ENCODE data around the gene ANKFN1. TPM values are rescaled to one million over a fixed set of nuclear protein-coding genes. Genes with fewer than 3 reads are reported as not detected.
"Not testable (repeated sequence)": the region's sequence is repeated elsewhere in the genome, so short reads cannot be mapped to it uniquely, and the experiment has no call there.

Gene ANKFN1
- total RNA-seq, 1 experiment from 2014 or later: 0.94 TPM

DNA sequence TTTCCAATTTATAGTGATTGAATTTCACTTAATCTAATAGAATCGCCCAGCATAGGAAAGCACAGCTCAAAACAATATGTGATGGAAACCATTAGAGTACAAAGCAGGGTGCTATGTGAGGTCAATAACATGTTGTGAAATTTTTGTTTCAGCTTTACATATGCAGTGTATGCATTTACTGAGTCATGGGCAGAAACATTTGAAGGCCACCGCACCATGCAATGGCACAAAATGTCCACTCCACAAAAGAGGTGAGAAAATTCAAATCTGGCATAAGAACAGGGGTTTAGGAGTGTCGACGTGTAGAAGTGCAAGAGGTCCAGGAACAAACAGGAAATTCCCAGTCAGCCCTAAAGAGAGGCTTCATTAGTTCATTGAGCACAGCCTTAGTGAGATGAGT is 131.2 kb downstream of the ANKFN1 start:
- no peak for DNase-seq (ENCODE audit: extremely low read depth, low read depth)

DNA sequence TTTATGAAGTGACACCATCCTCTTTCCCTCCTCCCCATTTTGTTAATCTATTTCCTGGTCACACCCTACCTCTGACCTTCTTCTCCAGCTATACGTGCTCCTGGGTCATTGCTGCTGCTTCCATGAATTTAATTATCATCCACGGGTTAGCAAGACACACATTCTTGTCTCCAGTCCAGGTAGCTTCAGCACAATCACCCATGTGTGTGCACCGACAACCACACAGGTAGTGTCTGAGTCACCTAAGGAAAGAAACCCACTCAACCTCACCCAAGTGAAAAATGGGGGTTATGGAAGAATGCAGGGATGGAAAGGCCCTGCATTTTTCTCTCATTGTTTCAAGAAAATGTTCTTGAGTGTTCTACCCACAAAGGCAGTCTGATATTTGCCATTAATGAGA is 135.5 kb downstream of the ANKFN1 start:
- DNase-seq (ENCODE audit: extremely low read depth, low read depth): not testable (repeated sequence)

- DNase-seq (ENCODE audit: extremely low read depth, low read depth): no peak
Measured at GRCh38 chr17:56289321-56289720, 136.0 kb downstream of the ANKFN1 start.

GRCh38 chr17:56290101-56290801 is 137.0 kb downstream of the ANKFN1 start:
- no peak for DNase-seq (ENCODE audit: extremely low read depth, low read depth)

- DNase-seq (ENCODE audit: extremely low read depth, low read depth): no peak
Measured at GRCh38 chr17:56290802-56291118, 137.5 kb downstream of the ANKFN1 start.

DNA sequence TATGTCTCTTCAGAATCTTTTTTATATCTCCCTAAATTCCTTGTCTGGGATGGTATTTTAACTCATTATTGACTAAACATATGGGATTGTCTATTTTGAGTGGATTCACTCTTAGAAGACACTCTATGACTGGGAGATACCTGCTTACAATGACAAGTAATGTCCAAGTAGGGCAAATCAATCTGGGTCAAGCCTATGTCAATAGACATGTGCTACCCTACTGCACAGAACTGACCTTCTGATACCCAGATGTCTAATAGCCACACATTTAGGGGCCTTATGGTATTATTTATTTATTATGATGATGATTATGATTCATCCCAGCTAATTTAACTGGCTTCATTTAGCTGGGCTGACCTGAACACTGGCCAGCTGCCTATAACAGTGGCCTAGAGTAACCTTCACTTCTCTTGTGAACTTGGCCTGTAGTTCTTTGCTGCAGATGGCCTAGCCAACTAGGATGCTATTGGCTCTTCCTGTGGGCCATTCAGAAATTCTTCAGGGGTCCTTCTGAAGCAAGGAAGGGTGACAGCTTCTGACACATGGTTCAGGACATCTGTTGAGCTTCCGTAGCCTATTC is 138.0 kb downstream of the ANKFN1 start:
- no peak for DNase-seq (ENCODE audit: extremely low read depth, low read depth)

- no peak for DNase-seq (ENCODE audit: extremely low read depth, low read depth)
Measured at GRCh38 chr17:56292010-56292409, 138.7 kb downstream of the ANKFN1 start.

DNA sequence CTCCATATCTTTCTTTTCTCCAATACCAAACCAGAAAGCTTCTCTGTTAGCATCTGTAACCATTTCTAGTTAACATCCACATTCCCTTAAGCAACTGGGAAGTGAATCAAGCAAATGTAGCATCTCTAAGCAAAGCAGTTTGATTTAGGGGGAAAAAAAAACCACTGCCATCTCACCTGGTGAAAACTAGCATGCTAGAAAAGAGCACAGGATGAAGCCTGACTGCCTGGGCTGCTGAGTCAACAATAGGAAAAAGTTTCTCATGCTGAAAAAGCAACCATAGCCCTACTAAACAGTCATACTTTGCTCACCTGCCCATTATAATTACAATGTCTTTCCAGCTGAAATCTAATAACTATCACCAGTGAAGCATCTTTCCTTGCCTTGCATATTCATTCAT is 139.3 kb downstream of the ANKFN1 start:
- DNase-seq (ENCODE audit: extremely low read depth, low read depth): no peak

GRCh38 chr17:56297184-56297583 is 143.9 kb downstream of the ANKFN1 start:
- DNase-seq (ENCODE audit: extremely low read depth, low read depth): no peak

DNA sequence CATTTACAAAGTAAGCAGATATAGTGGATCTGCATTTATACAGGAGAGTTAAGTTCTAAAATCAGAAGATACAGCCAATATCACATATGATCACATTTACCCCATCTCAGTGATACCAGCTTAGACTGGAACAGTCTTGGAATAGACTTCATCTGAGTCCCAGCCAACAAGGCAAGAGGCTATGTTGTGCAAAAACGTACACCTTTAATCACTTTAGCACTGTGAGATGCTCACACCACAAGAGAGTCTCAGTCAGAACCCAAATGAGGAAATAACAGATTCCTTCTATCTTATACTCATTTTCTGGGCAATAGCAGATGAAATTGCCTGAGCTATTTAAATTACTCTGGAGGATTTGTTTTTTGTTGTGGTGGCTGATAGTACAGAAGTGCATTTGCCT is 145.6 kb downstream of the ANKFN1 start:
- no peak for DNase-seq (ENCODE audit: extremely low read depth, low read depth)

DNA sequence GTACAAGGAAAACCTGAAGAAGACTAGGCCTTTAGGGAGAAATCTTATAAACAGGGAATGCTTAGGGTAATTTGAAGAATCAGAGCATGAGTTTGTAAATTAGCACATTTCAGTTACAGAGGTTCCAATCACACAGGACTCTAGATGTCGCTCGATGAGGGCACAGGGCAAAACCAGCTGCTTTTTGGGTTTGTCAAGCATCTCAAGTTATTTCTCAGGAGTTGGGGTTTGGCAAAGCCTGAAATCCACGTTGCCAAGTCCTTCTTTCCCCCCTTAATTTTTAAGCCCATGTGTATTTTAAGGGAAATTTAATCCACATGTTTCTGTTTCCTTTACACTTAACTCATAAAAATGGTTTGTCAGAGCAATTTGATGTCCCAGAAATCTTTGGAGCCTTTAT is 146.9 kb downstream of the ANKFN1 start:
- DNase-seq (ENCODE audit: extremely low read depth, low read depth): no peak

DNA sequence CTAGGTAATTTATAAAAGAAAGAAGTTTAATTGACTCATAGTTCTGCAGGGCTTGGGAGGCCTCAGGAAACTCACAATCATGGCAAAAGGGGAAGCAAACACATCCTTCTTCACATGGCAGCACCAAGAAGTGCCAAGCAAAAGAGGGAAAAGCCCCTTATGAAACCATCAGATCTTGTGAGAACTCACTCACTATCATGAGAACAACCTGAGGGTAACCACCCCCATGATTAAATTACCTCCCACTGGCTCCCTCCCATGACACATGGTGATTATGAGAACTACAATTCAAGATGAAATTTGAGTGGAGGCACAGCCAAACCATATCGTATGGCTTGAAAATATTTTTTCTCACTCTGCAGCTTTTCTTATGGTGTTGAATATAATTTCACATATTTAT is 151.7 kb downstream of the ANKFN1 start:
- no peak for DNase-seq (ENCODE audit: extremely low read depth, low read depth)

GRCh38 chr17:56309897-56310296 is 156.6 kb downstream of the ANKFN1 start:
- DNase-seq (ENCODE audit: extremely low read depth, low read depth): no peak

DNA sequence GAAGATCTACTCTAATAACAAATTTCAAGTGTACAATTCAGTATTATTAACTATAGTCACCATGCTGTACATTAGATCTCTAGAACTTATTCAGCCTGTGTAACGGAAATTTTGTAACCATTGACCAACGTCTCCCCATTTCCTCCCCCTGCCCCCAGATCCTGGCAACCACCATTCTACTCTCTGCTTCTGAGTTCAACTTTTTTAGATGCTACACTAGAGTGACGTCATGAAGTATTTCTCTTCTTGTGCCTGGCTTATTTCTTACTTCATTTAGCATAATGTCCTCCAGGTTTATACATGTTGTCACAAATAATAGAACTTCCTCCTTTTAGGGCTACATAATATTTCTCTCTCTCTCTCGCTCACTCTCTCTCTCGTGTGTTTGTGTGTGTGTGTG is 157.5 kb downstream of the ANKFN1 start:
- DNase-seq (ENCODE audit: extremely low read depth, low read depth): no peak

GRCh38 chr17:56313201-56313600 is 159.9 kb downstream of the ANKFN1 start:
- DNase-seq (ENCODE audit: extremely low read depth, low read depth): no peak

DNA sequence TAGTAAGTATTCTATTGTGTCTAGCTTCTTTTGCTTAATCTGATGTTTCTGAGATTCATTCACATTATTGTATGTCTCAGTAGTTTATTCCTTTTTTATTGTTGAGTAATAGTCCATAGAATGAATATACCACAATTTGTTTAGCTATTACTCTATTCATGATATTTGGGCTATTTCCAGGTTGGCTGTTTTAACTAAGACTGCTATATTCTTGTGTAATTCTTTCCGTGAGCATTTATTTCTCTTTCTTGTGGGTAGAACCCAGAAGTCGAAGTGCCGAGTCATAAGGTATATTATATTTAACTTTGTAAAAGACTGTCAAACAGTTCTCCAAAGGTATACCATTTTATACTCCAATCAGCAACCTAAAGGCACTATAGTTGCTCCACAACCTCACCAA is 160.8 kb downstream of the ANKFN1 start:
- DNase-seq (ENCODE audit: extremely low read depth, low read depth): no peak

DNA sequence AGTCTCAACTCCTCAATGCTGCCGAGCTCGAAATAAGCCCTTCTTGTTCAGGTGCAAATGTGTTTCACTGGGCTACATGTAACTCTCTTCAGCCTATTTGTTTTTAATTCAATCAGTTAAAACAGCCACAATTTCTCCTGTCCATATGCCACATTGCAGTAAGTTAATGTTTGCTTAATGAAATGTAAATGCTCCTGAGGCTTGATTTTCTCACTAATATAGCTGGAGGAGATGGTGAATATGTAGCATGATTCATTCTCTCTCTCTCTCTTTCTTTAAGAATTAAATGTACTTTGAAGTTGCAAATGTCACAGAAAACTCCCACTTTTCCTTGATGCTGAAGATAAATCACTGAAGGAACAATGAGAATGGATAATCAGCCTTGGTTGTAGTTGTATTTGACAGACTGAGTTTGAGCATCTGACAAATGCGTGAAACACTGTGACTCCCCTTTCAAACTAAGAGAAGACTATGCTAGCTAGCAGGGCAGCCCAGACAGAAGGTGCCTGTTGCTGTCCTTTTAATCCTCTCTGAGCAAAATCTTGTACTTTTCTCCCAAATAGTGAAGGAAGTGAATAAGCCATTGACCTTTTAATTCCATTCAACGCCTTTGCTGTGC is 161.8 kb downstream of the ANKFN1 start:
- DNase-seq (ENCODE audit: extremely low read depth, low read depth): no peak

DNA sequence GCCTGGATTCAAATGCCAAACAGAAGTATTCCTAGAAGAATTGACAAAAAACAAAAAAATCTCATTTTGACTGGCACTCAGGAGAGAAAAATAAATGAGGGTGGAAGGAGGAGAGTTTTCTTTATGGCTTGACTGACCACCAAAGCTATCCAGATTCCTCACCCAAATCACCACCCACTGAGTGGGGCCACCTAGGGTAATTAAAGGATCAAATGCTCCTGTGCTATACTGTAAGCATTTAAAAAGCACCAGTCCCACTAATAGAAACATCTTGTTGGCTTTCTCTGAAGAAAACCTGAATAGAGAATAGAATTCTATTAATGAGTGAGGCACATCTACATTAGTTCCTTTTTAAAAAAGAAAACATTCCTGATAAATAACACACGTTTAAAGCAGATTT is 163.3 kb downstream of the ANKFN1 start:
- DNase-seq (ENCODE audit: extremely low read depth, low read depth): no peak

DNA sequence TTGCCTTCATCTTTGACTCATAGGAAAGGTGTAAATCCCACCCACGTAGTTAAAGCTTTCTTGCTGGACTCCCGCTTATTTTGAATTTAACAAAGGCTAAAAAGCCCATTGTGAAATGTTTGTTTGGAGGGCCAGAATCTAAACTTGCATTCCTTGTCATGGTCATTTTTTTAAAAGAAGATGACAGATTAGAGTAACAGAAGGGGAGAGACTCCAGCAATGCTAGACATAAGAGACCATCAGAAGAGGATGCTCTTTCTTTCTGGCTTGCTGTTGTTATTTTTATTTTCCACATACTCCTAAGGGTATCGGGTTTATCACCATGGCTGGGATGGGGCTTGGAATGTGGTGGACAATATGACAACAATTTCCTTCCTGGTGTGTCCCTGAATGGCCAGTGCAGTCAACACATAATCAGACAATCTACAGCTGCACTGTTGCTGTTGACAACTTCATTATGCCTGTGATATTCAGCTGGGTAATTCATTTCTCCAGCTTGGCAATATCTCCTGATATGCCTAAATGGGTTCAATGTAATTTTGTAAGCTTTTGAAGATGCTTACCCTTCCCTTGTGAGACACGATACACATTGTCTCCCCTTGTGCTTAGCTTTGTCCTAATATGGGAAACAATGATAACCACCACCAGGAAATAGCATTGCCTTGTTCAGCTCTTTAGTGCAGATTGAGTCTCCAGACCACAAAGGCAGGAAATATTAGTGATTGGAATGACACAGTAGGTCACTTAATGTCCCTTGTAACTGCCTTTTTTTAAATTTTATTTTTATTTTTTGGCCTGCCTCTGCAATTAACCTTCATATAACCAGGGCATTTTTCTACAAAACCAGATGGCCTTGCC is 164.3 kb downstream of the ANKFN1 start:
- DNase-seq (ENCODE audit: extremely low read depth, low read depth): no peak

DNA sequence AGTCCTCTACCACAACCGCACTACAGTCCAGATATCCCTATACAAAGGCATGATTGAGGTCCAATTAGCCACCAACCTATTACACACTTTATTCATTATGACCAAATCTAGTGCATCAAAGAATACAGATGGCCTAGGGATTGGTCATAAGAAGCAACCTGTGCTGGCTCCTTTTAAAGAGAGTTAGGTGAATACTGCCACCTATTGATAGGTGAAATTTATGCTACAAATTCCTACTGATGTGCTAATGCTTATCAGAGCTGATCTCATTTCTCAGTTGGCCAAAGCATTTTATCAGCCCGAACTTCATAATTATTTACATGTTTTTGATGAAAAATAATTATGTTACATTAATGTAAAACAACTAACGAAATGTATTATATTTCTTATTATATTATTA is 166.3 kb downstream of the ANKFN1 start:
- DNase-seq (ENCODE audit: extremely low read depth, low read depth): peak; percentile 54

DNA sequence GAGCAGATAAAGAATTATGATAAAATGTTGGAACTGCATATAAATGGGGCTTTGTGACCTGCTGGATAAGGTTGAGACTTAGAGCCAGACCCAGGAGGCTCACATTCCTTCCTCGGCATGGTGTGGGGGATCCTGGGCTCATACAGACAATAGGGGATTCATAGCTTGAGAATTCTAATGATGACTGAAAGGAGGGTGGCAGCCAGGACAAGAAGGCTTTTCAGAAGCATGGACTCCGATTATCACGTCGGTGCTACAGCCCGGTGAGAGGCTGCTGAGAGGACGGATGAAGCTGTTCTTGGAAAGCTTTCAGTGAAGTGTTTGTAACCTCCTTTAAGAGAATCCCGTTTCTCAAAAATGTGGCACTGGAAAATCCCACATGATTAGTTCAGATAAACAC is 167.2 kb downstream of the ANKFN1 start:
- DNase-seq (ENCODE audit: extremely low read depth, low read depth): no peak

DNA sequence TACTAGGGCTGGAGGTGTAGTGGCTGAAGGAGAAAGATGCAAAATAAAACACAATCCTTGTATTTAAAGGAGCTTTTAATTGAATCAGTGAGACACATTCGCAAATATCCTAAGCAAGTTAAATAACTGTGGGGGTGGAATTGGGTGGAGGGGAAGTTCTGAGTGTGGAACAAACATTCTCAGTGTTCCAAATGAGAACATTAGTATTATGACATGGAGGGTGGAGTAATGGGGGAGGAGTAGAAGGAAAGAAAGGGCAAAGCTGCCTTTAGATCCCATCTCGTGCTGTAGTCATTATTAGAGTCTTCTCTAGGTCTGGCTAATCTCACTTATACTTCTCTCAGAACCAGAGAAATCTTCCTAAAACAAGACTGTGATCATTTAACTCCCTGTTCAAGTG is 169.7 kb downstream of the ANKFN1 start:
- DNase-seq (ENCODE audit: extremely low read depth, low read depth): no peak

All from NCI-H460 (cell line).